Measurements from ENCODE around the gene PYGB.

The PYGB gene

GRCh38 chr20:25206548-25206947, 41.3 kb upstream of the PYGB start:
- Histone ChIP-seq H3K27me3 (ENCODE audit: insufficient read depth, low read depth) (no peaks in the 10 kb centered on the region), H3K27ac (no peak overlapping the region), H3K36me3 (ENCODE audit: insufficient read depth) (no peaks in the 10 kb centered on the region), H3K79me2 (ENCODE audit: insufficient read depth, low read depth) (peaks cover 13% of the 10 kb centered on the region; the same call in 1 of the 2 replicates), H3K4me3 (IDR thresholded peaks at IDR 0.05; ENCODE audit: insufficient read depth, low read depth, low read length) (no peak overlapping the region), H3K9ac (no peak overlapping the region), H2AFZ (ENCODE audit: low read depth) (no peak overlapping the region), H3K4me2 (no peak overlapping the region), H4K20me1 (ENCODE audit: insufficient read depth) (no peaks in the 10 kb centered on the region), H3K4me1 (ENCODE audit: low read depth, poor library complexity, severe bottlenecking) (no peaks in the 10 kb centered on the region)
- no peak for TF ChIP-seq CTCF (conservative IDR thresholded peaks at IDR 0.05; ENCODE audit: low read depth, low read length)

- TF ChIP-seq CTCF (conservative IDR thresholded peaks at IDR 0.05; ENCODE audit: low read depth, low read length): no peak
- Histone ChIP-seq H3K4me3 (IDR thresholded peaks at IDR 0.05; ENCODE audit: insufficient read depth, low read depth, low read length) (no peak overlapping the region), H3K9ac (no peak overlapping the region), H3K4me1 (ENCODE audit: low read depth, poor library complexity, severe bottlenecking) (no peaks in the 10 kb centered on the region), H4K20me1 (ENCODE audit: insufficient read depth) (no peaks in the 10 kb centered on the region), H3K4me2 (no peak overlapping the region), H3K27me3 (ENCODE audit: insufficient read depth, low read depth) (no peaks in the 10 kb centered on the region), H3K36me3 (ENCODE audit: insufficient read depth) (no peaks in the 10 kb centered on the region), H2AFZ (ENCODE audit: low read depth) (no peak overlapping the region), H3K79me2 (ENCODE audit: insufficient read depth, low read depth) (peaks cover 9% of the 10 kb centered on the region; the same call in 1 of the 2 replicates), H3K27ac (no peak overlapping the region)
Observed at GRCh38 chr20:25207149-25207959, 40.5 kb upstream of the PYGB start.

- H3K4me3 ChIP-seq (IDR thresholded peaks at IDR 0.05; ENCODE audit: insufficient read depth, low read depth, low read length): no peak overlapping the region
- H2AFZ ChIP-seq (ENCODE audit: low read depth): no peak overlapping the region
- no peak overlapping the region for H3K4me2 ChIP-seq
- no peak for TF ChIP-seq CTCF (conservative IDR thresholded peaks at IDR 0.05; ENCODE audit: low read depth, low read length)
- H3K9ac ChIP-seq: no peak overlapping the region
- no peaks in the 10 kb centered on the region for H3K4me1 ChIP-seq (ENCODE audit: low read depth, poor library complexity, severe bottlenecking)
- H3K36me3 ChIP-seq (ENCODE audit: insufficient read depth): no peaks in the 10 kb centered on the region
- no peak overlapping the region for H3K27ac ChIP-seq
- no peaks in the 10 kb centered on the region for H3K27me3 ChIP-seq (ENCODE audit: insufficient read depth, low read depth)
- no peaks in the 10 kb centered on the region for H4K20me1 ChIP-seq (ENCODE audit: insufficient read depth)
- H3K79me2 ChIP-seq (ENCODE audit: insufficient read depth, low read depth): peaks cover 2% of the 10 kb centered on the region; the same call in 1 of the 2 replicates
Observed at GRCh38 chr20:25207960-25208534, 39.8 kb upstream of the PYGB start.

- H3K4me2 ChIP-seq: no peak overlapping the region
- no peak overlapping the region for H3K4me3 ChIP-seq (IDR thresholded peaks at IDR 0.05; ENCODE audit: insufficient read depth, low read depth, low read length)
- no peak overlapping the region for H3K27ac ChIP-seq
- H2AFZ ChIP-seq (ENCODE audit: low read depth): no peak overlapping the region
- no peaks in the 10 kb centered on the region for H3K79me2 ChIP-seq (ENCODE audit: insufficient read depth, low read depth)
- no peaks in the 10 kb centered on the region for H3K4me1 ChIP-seq (ENCODE audit: low read depth, poor library complexity, severe bottlenecking)
- H4K20me1 ChIP-seq (ENCODE audit: insufficient read depth): no peaks in the 10 kb centered on the region
- no peak overlapping the region for H3K9ac ChIP-seq
- no peaks in the 10 kb centered on the region for H3K36me3 ChIP-seq (ENCODE audit: insufficient read depth)
- TF ChIP-seq CTCF (conservative IDR thresholded peaks at IDR 0.05; ENCODE audit: low read depth, low read length): no peak
- H3K27me3 ChIP-seq (ENCODE audit: insufficient read depth, low read depth): no peaks in the 10 kb centered on the region
Observed at GRCh38 chr20:25209400-25209799, 38.5 kb upstream of the PYGB start.

Data from KMS-11 (cell line).